HL-60 (cell line): ENCODE measurements around the gene PAH.
"Not testable (repeated sequence)": the region's sequence is repeated elsewhere in the genome, so short reads cannot be mapped to it uniquely, and the experiment has no call there.

Source experiments
- DNase-seq, 2 experiments: peaks; one replicate each; pipeline ENCODE4 v3.0.0-alpha.2; 2010 to 2020; ENCODE audit warnings: low read depth in 1 of 2, low spot score in 1 of 2
- H3K27ac ChIP-seq: fragments of 250-450 bp; sonication (Bioruptor Pico); replicated peaks from 2 replicates; pipeline ENCODE4 v1.5.1; 2020; ENCODE audit warnings: mild to moderate bottlenecking, moderate library complexity
- H3K27me3 ChIP-seq: fragments of 250-450 bp; sonication (Bioruptor Pico); 2 replicates; pipeline ENCODE4 v1.5.1; 2021; ENCODE audit warnings: mild to moderate bottlenecking, moderate library complexity; ENCODE audit not compliant: insufficient read depth, poor library complexity, severe bottlenecking
- H3K4me3 ChIP-seq: replicated peaks from 2 replicates; pipeline ENCODE4 v1.5.1; 2011; ENCODE audit warnings: mild to moderate bottlenecking, control low read depth, low read length; ENCODE audit not compliant: insufficient read depth
- CTCF ChIP-seq: IDR thresholded peaks from one replicate; pipeline ENCODE4 v1.5.1; 2011; ENCODE audit warnings: low read length, control low read depth, inconsistent platforms; ENCODE audit not compliant: insufficient read depth
- GABPA ChIP-seq: IDR thresholded peaks from 2 replicates; pipeline ENCODE4 v1.6.1; 2012; ENCODE audit warnings: low read depth
- POLR2AphosphoS5 ChIP-seq: IDR thresholded peaks from 2 replicates; pipeline ENCODE4 v1.6.1; 2012; ENCODE audit warnings: low read depth
- REST ChIP-seq: IDR thresholded peaks from 2 replicates; pipeline ENCODE4 v1.6.1; 2012; ENCODE audit warnings: low read depth; ENCODE audit not compliant: insufficient replicate concordance
- SPI1 ChIP-seq: IDR thresholded peaks from 2 replicates; pipeline ENCODE4 v1.6.1; 2012; ENCODE audit warnings: low read depth, mild to moderate bottlenecking, borderline replicate concordance

The PAH gene

GRCh38 chr12:102848832-102849231 is 68.2 kb downstream of the PAH start:
- Histone ChIP-seq H3K27me3 (no peaks in the 10 kb centered on the region), H3K27ac (no peak overlapping the region), H3K4me3 (no peak overlapping the region)
- no peak for DNase-seq
- no peak for TF ChIP-seq POLR2AphosphoS5
- no peak for TF ChIP-seq REST
- no peak for TF ChIP-seq GABPA
- TF ChIP-seq SPI1 = no peak
- no peak for TF ChIP-seq CTCF

GRCh38 chr12:102847131-102847530 is 69.9 kb downstream of the PAH start:
- TF ChIP-seq GABPA (no peak), CTCF (no peak), POLR2AphosphoS5 (no peak), SPI1 (no peak), REST (no peak)
- Histone ChIP-seq H3K27me3 (no peaks in the 10 kb centered on the region), H3K27ac (no peak overlapping the region), H3K4me3 (no peak overlapping the region)
- no peak for DNase-seq

- DNase-seq = no peak
- no peak overlapping the region for H3K4me3 ChIP-seq
- H3K27me3 ChIP-seq = peaks cover 2% of the 10 kb centered on the region
- no peak overlapping the region for H3K27ac ChIP-seq
- TF ChIP-seq GABPA = no peak
- TF ChIP-seq REST = peak; percentile 89
- no peak for TF ChIP-seq POLR2AphosphoS5
Observed at GRCh38 chr12:102833687-102834441, 83.2 kb downstream of the PAH start.

GRCh38 chr12:102832826-102833225 is 84.2 kb downstream of the PAH start:
- H3K4me3 ChIP-seq, H3K27ac ChIP-seq, DNase-seq, H3K27me3 ChIP-seq: not testable (repeated sequence)
